GM19025 (cell line): ENCODE results near the gene NEK6.

Experiments used
- ATAC-seq: cut with Tn5 transposase; IDR thresholded peaks from one replicate; pipeline ENCODE4 v1.9.1; 2021; ENCODE audit warnings: mild to moderate bottlenecking, low read depth, moderate library complexity; ENCODE audit not compliant: unreplicated experiment

The NEK6 gene

GRCh38 chr9:124274738-124275137, 17.0 kb downstream of the NEK6 start:
- no peak for ATAC-seq

GRCh38 chr9:124277420-124277819, 19.7 kb downstream of the NEK6 start:
- no peak for ATAC-seq

GRCh38 chr9:124278054-124278540, 20.3 kb downstream of the NEK6 start:
- ATAC-seq, result no peak

- ATAC-seq, result no peak
Observed at GRCh38 chr9:124279531-124280175, 21.9 kb downstream of the NEK6 start.

GRCh38 chr9:124280176-124280691, 22.5 kb downstream of the NEK6 start:
- no peak for ATAC-seq

- no peak for ATAC-seq
Observed at GRCh38 chr9:124281931-124282371, 24.2 kb downstream of the NEK6 start.

DNA sequence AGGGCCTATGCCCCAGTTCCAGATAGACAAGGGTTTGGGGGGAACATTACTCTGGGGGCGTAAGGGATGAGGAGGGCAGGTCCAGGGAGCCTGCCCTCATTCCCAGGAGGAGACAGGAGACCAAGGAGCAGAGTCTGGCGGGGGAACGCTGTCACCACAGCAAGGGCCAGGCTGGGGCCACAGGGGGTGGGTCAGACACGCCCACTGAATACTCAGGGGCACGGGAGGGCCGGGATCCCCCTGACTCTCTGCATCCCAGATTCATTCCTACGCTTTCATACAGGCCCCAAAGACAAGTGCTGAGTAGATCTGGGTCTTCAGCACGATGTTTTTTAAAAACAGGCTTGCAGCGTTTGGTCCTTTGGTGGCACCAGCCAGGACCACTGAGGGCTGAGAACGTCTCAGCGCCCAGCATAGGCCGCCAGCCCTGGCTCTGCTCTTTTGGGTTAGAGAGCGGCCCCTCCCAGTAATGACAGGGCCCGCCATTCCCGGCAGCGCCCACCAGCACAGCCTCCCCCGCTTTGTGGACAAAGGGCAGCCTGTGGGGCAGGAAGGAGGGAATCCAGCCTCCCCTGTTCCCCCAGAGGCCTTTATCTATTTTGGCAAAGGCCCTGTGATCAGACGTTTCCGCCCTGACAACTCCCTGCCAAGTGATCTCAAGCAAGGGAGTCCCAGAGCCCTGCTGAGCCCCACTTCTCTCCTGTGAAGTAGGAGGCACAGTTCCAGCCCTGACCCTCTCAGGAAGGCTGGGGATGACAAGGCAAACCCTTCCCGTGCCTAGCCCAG, 24.9 kb downstream of the NEK6 start:
- ATAC-seq, result no peak

DNA sequence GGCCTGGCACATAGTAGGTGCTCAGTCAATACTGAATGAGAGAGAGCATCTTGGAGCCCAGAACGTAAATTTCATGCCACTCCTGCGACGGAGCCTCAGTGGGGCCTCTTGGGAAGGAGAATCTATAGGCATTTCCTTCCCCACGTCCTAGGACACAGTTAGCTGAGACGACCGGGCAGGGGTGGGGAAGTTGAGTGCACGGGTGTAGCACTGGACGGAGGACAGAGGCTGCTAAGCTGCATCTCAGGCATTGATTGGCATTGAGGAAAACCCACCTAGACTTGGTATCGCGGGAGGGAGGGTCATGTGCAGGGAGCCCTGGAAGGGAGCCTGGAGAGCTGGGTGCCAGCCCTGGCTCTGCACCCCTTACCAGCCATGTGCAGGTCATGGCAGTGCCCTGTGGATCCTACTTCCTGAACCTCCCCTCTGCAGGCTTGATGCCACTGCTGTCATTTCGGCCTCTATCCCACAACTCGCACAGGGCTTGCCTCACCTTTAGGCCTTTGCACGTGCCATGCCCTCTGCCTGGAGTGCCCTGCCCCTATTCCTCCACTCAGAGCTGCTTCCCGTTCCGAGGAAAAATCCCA, 25.6 kb downstream of the NEK6 start:
- no peak for ATAC-seq

GRCh38 chr9:124284237-124284831, 26.6 kb downstream of the NEK6 start:
- ATAC-seq, result no peak

DNA sequence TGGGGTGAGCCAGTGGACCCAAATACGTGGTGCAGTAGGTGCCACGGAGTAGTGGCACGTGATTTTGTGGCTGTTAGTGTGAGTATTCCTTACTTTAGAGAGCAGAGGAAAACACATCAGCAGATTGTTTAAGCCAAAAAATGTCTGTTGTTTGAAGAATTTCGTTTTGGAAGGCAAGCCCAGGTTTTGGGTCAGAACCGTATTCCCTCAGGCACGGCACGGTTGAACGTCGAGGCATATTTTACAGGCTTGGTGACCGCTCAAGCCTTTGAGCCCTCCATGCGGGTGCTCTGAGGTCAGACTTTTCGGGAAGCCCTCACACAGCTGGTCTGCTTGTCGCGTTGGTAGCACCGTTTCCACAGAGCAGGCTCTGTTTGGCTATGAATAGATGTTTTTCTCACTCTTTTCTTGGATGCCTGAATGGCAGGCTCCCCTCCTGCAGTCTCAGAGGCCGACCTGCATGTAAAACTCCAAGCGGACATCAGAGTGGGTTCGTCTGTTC, 27.2 kb downstream of the NEK6 start:
- ATAC-seq, result no peak

DNA sequence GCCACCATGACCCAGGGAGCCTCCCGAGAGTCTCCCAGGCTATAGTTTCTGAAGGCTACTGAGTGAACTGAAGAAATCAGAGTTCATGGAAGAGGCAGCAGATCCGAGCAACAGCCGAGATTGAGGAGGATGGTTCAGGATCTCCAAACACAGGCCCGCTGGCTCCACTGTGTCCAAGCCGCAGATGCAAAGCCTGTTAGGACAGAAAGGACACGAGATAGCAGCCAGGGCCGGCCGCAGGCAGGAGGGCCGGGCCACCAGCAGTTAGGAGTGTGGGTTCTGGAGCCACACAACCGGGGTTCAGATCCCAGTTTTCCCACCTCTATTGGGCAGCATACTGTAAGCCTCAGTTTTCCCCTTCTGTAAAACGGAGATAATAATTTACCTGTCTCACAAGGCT, 27.7 kb downstream of the NEK6 start:
- no peak for ATAC-seq

GRCh38 chr9:124285903-124286291, 28.1 kb downstream of the NEK6 start:
- ATAC-seq, result peak; percentile 28

DNA sequence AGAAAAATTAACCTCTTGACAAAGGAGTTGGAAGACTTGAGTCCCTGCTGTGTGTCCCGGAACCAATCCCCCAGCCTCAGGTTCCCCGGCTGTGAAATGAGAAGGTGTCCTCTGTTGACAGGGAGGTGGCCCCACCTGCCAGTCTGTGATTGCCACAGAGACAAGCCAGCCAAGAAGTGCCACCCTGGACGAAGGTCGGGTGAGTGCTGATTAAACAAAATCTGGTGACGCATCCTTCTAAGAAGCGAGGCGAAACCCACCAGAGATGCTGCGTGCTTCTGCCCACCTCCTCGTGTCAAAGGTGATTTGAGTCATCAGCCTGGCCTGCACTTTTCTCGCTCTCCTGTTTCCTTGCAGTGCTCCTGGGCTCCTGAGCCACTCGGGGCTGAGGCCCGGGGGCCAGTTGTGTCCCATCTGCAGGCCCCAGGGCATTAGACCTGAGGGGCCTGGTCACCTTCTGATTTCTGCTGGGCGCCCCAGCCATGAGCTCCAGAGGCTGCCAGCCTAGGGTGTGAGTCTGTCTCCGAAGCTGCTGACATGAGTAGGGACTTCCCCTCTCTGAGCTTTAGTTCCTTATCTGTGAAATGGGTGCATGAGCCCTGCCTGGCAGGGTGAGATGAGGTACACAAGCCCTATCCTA, 28.7 kb downstream of the NEK6 start:
- peak; percentile 51 for ATAC-seq

DNA sequence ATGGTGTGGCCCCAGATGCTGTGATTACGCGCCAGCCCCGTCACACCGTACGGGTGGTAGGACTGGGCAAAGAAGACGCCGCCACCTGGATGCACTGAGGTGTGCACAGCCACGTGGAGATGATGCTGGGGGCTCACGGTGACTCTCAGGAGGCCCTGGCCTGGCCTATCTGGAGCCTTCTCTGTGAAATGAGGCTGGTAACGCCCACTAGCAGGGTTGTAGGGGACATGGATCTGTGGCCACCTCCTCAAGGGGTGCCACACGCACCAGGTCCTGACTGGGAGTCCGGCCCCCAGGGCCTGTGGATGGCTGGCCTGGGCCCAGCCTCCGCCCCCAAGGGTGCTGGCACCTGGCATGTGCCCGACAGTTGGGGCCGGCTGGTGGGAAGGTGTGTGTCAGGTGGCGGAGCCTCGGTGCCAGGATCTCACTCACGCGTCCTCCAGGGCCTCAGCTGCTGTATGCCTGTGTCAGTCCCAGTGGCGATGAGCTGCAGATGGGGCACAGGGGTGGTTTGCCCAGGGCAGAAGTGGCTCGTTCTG, 32.4 kb downstream of the NEK6 start:
- ATAC-seq, result no peak

GRCh38 chr9:124290743-124291554, 33.2 kb downstream of the NEK6 start:
- ATAC-seq, result no peak

- peak; percentile 60 for ATAC-seq
Observed at GRCh38 chr9:124291801-124292396, 34.1 kb downstream of the NEK6 start.

GRCh38 chr9:124292696-124293593, 35.2 kb downstream of the NEK6 start:
- ATAC-seq, result no peak
